ENCODE measurements around the gene HOXA10.

HOXA10 gene

GRCh38 chr7:27191161-27191731, 17.1 kb upstream of the HOXA10 start:
- no peak for DNase-seq (ENCODE audit: low read depth in 3 of 3)

GRCh38 chr7:27189997-27190748, 16.1 kb upstream of the HOXA10 start:
- no peak for DNase-seq (ENCODE audit: low read depth in 3 of 3)

- no peak for DNase-seq (ENCODE audit: low read depth in 3 of 3)
These were observed 15.3 kb upstream of the HOXA10 start for GRCh38 chr7:27189295-27189996.

GRCh38 chr7:27188386-27189294, 14.5 kb upstream of the HOXA10 start:
- no peak for DNase-seq (ENCODE audit: low read depth in 3 of 3)

GRCh38 chr7:27187475-27188385, 13.6 kb upstream of the HOXA10 start:
- no peak for DNase-seq (ENCODE audit: low read depth in 3 of 3)

- DNase-seq (ENCODE audit: low read depth in 3 of 3), result no peak
These were observed 12.8 kb upstream of the HOXA10 start for GRCh38 chr7:27186668-27187474.

GRCh38 chr7:27185854-27186667, 11.9 kb upstream of the HOXA10 start:
- DNase-seq (ENCODE audit: low read depth in 3 of 3), result no peak

- no peak for DNase-seq (ENCODE audit: low read depth in 3 of 3)
These were observed 11.1 kb upstream of the HOXA10 start, which contains the start of gene HOXA11 for GRCh38 chr7:27185013-27185853. Gene HOXA11, minus strand, starts transcription at chr7:27185232. Its CDS starts 88 bp downstream, at chr7:27185144.

GRCh38 chr7:27184337-27185012, 10.4 kb upstream of the HOXA10 start:
- DNase-seq (ENCODE audit: low read depth in 3 of 3), result no peak

- DNase-seq (ENCODE audit: low read depth in 3 of 3), result no peak
These were observed 9.7 kb upstream of the HOXA10 start for GRCh38 chr7:27183682-27184336.

GRCh38 chr7:27182861-27183681, 9.0 kb upstream of the HOXA10 start:
- no peak for DNase-seq (ENCODE audit: low read depth in 3 of 3)

- DNase-seq (ENCODE audit: low read depth in 3 of 3), result no peak
These were observed 8.2 kb upstream of the HOXA10 start for GRCh38 chr7:27182285-27182841.

- DNase-seq (ENCODE audit: low read depth in 3 of 3), result no peak
These were observed 7.7 kb upstream of the HOXA10 start for GRCh38 chr7:27181795-27182275.

GRCh38 chr7:27180431-27181420, 6.6 kb upstream of the HOXA10 start:
- no peak for DNase-seq (ENCODE audit: low read depth in 3 of 3)

Data from stimulated activated CD4-positive, alpha-beta T cell treated with anti-CD3 and anti-CD28 coated beads, TNF-alpha, amount 100 ng/mL, for 4 hours (primary cell).